GM18502 (cell line): ENCODE data around the gene KCMF1.

Experiments
- ATAC-seq: cut with Tn5 transposase; IDR thresholded peaks from one replicate; pipeline ENCODE4 v1.9.1; 2021; ENCODE audit warnings: mild to moderate bottlenecking; ENCODE audit not compliant: unreplicated experiment, poor library complexity

KCMF1 gene

DNA sequence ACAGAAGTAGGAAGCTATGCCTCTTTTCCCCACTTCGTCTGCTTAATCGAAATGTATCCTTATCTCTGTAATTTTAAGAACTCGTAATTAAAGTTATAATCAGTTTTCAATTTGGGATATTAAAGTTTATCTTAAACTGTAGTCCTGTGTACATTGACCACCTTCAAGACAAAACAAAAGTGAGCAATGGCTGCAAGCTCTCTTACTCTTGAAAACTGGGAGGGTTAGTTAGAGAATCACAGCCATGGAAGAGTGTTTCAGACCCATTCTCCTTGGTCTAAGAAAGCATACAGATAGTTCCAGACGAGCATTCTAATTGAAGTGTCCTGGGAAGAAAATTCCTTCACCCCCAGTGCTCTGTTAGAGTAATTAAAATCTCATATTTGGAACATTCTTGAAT is 2.0 kb downstream of the KCMF1 start:
- no peak for ATAC-seq

GRCh38 chr2:84980263-84980983 is 9.5 kb downstream of the KCMF1 start:
- ATAC-seq, result no peak

DNA sequence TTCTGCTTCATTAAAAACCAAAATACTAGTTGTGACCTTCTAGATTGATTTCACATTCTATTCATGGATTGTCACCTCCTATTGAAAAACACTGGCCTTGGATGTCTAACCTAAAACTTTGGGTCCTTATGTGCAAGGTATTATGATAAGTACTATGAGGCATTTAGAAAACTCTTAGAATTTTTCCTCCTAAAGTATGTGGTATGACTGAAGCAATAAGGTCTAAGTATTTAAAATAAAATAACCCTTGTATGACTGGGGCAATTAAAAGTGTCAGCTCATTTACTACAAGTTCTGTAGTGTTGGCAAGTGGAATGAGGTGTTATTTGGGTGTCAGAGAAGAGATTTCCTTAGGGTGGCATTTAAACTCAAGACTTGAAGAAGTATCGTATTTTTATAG is 15.1 kb downstream of the KCMF1 start:
- no peak for ATAC-seq

DNA sequence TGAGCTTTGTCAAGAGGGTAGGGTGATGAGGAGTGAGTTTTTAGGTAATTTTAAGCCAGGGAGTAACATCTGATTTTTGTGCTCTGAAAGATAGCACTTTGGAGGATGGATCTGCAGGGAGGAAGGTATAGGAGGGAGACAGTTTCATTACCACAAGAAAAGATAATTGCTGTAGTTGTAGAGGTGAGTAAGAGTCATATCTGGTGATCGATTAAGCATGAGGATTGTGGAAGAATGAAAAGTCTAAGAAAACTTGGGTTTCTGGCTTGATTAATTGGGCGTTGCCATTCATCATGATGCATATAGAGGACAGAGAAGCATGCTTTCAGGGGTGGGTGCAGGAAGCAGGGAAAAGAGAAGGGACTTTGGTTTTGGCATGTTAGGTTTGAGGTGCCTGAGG is 18.5 kb downstream of the KCMF1 start:
- no peak for ATAC-seq

DNA sequence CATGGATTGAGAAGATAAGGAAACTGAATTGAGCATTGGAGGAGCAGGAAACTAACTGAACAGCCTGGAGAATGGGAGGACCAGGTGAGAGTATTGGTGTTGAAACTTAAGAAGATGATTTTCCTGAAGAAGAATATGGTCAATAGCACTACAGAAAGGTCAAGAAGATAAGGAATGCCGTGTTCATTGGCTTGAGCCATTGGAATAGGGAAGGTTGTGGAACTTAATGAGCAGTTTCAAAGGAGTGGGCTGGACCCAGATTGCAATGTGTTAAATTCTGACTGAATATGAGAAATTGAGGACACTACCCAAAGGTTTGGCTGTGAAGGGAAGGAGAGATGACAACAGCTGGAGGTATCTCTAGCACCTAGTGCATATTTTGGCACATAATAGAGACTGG is 19.0 kb downstream of the KCMF1 start:
- no peak for ATAC-seq

DNA sequence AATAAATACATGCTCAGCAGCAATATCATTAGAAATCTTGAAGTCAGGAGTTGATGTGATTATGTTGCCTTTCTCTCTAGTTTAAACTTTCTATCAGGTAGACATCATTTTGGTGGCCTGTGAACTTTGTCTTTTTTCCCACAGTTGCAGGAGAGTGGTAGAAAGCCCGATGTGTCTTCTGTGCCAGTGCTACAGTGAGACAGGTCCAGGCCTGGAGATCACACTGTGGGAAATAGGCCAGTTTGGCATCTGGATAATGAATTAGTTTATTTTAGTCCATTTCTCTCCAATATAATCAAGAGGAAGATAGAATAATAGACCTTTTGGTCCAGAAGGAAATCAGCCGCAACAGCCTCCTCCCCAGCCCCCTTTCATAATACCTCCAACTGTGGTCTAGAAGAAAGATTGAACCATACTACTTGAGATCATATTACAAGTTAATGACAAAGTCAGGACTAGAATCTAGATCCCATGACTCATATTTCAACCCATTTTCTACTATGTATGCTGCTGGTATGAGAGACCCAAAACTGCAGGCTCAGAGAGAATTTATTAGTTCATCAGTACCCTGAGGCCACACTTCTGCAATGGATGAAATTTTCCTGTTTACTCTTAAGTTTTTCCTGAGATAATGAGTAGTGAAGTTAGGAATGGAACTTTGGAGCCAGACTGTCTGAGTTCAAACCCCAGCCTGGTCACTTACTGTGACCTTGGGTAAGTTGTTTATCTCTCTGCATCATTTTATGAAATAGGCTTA is 20.6 kb downstream of the KCMF1 start:
- no peak for ATAC-seq

DNA sequence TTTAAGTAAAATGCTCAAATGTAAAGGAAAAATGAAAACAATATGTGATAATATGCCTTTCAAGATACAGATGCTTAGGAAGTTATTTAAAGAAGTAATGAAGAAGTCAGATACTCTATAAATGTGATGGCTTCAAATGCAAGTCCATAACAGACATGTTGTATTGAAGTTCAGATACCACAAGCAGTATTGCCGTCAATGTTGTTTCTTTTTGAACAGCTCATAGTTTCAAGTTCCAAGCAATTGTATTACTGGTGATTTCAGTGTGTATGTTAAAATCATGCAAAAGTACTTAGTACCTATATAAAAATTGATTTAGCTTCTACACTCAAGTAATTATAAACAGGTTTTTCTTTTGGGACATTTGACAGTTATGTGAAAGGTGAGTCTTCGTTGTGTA is 24.9 kb downstream of the KCMF1 start:
- ATAC-seq, result no peak

- ATAC-seq, result no peak
Measured at GRCh38 chr2:84996909-84997308, 25.9 kb downstream of the KCMF1 start.

GRCh38 chr2:84999553-84999955 is 28.6 kb downstream of the KCMF1 start:
- ATAC-seq, result peak; percentile 63

GRCh38 chr2:85001595-85001994 is 30.6 kb downstream of the KCMF1 start:
- no peak for ATAC-seq

DNA sequence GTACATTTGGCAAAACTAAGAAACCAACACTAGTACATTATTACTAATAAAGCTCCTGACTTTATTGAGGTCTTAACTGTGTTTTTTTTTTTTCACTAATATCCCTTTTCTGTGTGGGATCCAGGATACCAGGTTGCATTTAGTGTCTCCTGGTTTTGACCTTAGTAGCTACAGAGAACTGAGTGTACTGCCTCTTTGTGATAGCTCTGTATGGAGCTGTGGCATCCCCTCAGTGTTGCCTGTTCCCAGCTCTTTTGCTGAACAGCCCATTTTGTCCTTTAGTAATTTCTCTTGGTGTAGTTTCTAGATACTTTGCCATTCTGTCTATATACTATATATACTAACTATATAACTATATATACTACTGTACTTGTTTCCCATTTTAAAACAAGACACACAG is 31.6 kb downstream of the KCMF1 start:
- no peak for ATAC-seq

DNA sequence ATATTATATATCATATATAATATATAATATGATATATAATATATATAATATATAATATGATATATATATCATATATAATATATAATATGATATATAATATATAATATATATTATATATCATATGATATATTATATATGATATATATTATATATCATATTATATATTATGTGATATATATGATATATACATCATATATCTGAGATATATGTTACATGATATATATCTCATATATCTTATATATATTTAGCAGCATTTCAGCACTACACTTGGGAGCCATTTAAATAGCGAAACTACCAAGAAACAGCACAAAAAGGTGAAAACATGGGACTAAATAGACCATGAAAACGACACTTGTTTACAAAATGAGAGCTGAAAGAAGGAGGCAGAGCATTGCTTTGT is 37.3 kb downstream of the KCMF1 start:
- ATAC-seq, result no peak

DNA sequence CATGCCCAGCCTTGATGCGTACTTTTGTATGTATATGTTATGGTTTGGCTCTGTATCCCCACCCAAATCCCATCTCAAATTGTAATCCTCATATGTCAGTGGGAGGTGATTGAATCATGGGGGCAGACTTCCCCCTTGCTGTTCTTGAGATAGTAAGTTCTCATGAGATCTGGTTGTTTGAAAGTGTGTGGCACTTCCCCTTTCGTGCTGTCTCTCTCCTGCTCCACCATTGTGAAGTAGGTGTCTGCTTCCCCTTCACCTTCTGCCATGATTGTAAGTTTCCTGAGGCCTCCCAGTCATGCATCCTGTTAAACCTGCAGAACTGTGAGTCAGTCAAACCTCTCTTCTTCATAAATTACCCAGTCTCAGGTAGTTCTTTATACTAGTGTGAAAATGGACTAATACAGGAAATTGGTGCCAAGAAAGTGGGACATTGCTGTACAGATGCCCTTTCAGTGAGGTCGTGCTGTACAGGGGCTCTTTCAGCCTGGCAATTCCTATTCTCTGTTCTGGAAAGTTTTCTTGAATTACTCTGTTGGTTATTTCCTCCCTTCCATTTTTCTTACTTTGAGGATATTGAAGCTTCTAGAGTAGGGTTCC is 38.2 kb downstream of the KCMF1 start:
- no peak for ATAC-seq

GRCh38 chr2:85010404-85010803 is 39.4 kb downstream of the KCMF1 start:
- no peak for ATAC-seq

- ATAC-seq, result no peak
Measured at GRCh38 chr2:85011098-85011497, 40.1 kb downstream of the KCMF1 start.

- no peak for ATAC-seq
Measured at GRCh38 chr2:85011747-85012146, 40.8 kb downstream of the KCMF1 start.

- no peak for ATAC-seq
Measured at GRCh38 chr2:85012431-85012830, 41.5 kb downstream of the KCMF1 start.

GRCh38 chr2:85012855-85013254 is 41.9 kb downstream of the KCMF1 start:
- ATAC-seq, result no peak

GRCh38 chr2:85015653-85016360 is 44.8 kb downstream of the KCMF1 start:
- no peak for ATAC-seq

- no peak for ATAC-seq
Measured at GRCh38 chr2:85016446-85016845, 45.5 kb downstream of the KCMF1 start.
